ENCODE results near the gene SPDYE4.

Gene SPDYE4

DNA sequence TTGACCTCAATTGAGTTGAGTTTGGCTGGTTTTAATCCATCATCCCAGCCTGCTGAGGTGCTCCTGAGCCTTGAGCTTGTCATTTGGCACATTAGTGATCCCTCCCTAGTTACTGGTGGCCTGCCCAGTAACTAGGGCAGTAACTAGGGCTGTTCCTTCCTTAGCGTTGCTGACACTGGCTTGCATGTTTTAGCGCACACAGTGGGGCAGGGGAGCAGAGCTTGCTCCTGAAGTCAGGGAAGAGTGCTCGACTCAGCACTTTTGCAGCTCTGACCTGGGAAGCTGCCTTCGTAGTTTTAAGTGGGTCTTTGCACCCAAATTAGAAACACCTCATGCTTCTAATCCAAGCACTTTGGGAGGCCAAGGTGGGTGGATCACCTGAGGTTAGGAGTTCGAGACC is 29.4 kb downstream of the SPDYE4 start:
- CTCF ChIA-PET, result no interaction called here
- no peak for DNase-seq (ENCODE audit: extremely low spot score)
- POLR2A ChIA-PET, result no interaction called here
- TF ChIP-seq, protein P1, sequence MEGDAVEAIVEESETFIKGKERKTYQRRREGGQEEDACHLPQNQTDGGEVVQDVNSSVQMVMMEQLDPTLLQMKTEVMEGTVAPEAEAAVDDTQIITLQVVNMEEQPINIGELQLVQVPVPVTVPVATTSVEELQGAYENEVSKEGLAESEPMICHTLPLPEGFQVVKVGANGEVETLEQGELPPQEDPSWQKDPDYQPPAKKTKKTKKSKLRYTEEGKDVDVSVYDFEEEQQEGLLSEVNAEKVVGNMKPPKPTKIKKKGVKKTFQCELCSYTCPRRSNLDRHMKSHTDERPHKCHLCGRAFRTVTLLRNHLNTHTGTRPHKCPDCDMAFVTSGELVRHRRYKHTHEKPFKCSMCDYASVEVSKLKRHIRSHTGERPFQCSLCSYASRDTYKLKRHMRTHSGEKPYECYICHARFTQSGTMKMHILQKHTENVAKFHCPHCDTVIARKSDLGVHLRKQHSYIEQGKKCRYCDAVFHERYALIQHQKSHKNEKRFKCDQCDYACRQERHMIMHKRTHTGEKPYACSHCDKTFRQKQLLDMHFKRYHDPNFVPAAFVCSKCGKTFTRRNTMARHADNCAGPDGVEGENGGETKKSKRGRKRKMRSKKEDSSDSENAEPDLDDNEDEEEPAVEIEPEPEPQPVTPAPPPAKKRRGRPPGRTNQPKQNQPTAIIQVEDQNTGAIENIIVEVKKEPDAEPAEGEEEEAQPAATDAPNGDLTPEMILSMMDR (IDR thresholded peaks at IDR 0.05; ENCODE audit: control extremely low read depth, extremely low read depth, low read depth, missing control alignments), result no peak

DNA sequence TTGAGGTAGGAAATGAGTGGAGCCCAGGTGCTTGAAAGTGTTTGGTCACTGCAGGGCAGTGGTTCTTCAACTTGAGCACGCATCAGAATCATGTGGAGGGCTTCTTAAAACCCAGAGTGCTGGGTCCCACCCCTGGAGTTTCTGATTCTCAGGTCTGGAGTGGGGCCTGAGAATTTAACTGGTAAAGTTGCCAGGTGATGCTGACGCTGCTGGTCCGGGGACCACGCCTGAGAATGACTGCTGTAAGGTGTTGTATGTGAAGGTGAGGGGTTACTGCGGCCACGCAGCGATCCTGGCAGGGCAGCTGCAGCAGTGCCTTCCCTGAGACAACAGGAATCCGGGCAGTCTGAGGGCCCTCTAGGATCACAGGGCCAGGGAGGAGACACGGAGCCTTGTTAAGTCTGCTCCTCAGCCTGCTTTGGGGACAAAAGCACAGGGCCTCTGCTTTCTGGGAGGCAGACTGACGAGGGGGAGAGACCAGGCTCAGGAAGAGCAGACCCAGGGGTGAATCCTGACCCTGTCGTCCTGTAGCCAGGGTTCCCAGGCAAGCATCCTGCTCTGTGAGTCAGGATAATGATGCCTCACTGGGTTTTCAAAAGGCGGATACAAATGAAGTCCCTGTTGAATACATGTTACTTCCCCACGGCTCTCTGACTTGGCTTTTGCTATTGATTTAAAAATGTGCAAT is 30.0 kb downstream of the SPDYE4 start:
- ChIA-PET POLR2A (no interaction called here), CTCF (no interaction called here)
- TF ChIP-seq, protein P1 (IDR thresholded peaks at IDR 0.05; ENCODE audit: control extremely low read depth, extremely low read depth, low read depth, missing control alignments), result no peak
- no peak for DNase-seq (ENCODE audit: extremely low spot score)

DNA sequence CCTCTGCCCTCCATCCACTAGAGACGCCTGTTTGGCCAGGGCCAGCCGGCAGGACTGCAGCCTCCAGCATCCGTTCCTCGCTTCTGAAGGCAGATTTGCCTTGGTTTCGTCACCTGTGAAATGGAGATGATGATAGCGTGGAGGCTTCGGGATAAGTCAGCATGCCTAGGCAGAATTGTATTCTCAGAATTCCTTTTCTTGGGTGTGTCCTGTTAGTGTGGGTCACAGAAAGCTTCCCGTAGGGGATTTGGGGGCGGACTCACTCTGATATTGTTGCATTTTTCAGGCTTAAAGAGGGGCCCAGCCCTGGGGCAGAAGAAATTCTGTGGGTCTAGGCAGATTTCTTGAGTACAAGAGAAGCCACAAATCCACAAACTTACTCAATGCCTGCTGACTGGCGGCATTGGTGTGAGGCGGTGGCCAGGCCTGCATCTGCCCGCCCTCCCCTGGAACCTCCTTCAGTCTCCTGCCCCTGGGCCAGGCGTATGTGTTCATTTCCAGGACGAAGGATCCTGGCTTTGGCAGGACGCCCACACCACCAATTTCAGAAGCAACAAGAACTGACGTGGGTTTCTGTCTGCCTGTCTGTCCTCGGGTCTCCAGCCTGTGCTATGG is 31.3 kb downstream of the SPDYE4 start:
- no peak for DNase-seq (ENCODE audit: extremely low spot score)
- TF ChIP-seq, protein P1 (IDR thresholded peaks at IDR 0.05; ENCODE audit: control extremely low read depth, extremely low read depth, low read depth, missing control alignments), result no peak
- POLR2A ChIA-PET, result no interaction called here
- CTCF ChIA-PET, result no interaction called here

DNA sequence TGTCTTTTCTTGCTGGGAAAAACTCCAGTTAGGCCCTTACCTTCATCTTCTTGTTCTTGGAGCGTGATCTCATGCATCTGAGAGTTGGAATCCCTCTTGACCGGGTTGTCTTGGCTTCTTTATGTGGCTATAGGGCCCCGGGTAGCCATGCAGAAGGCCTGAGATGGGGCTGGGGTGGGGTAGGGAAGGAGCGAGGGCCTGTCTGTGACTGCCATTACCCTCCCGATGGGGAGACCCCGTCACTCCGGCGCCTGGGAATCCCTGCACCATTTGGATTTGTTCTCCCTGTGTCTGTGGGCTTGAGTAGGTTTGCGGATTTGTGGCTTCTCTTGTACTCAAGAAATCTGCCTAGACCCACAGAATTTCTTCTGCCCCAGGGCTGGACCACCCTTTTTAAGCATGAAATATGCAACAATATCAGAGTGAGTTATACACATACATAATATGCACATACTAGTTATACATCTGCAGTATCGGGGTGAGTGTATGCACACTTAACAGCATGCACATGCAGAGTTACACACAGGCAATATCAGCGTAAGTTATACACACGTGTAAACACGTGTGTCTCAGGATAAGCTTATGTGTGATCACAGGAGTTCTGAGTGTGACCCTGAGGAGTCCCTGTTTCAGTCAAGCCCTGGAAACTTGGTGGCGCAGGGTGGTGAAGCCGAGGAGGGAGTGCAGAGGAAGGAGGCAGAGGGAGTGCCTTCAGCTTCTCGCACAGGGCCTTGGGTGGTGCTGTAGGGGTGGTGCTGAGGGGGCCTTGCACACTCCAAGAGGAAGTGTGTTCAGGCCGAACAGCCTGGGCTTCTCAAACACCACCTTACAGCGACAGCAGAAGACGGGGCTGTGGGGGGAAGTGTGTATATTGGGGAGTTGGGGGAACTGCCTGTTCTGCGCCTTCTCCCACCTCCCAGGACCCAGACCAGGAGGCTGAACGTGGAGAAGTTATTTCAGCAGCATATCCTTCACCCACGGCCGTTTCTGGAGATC is 32.2 kb downstream of the SPDYE4 start:
- ChIA-PET POLR2A (no interaction called here), CTCF (interaction anchor here (2.2 kb wide), 1 partner anchor 59 kb away, joined by 9 read pairs; no protein-coding TSS in a partner anchor)
- TF ChIP-seq, protein P1 (IDR thresholded peaks at IDR 0.05; ENCODE audit: control extremely low read depth, extremely low read depth, low read depth, missing control alignments), result no peak
- DNase-seq (ENCODE audit: extremely low spot score), result no peak

DNA sequence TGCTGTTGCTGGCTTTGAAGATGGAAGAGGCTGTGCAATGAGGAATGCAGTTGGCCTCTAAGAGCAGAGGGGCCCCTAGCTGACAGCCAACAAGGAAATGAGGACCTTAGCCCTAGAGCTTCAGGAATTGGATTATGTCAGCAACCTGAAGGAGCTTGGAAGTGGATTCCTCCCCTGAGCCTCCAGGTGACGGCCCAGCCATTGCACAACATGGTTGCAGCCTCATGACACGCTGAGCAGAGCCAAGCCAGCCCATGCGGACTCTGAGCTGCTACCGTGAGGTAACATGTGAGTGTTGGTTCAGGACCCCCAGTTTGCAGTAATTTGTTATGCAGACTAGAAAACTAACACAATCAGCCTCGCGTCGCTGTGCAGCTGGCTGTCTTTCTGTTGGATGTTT is 33.9 kb downstream of the SPDYE4 start:
- CTCF ChIA-PET, result interaction anchor here (1.3 to 2.2 kb wide), 3 partner anchors 61 to 341 kb away, joined by 3 to 9 read pairs (median 3); no protein-coding TSS in a partner anchor
- POLR2A ChIA-PET, result no interaction called here
- no peak for DNase-seq (ENCODE audit: extremely low spot score)
- TF ChIP-seq, protein P1 (IDR thresholded peaks at IDR 0.05; ENCODE audit: control extremely low read depth, extremely low read depth, low read depth, missing control alignments), result no peak

DNA sequence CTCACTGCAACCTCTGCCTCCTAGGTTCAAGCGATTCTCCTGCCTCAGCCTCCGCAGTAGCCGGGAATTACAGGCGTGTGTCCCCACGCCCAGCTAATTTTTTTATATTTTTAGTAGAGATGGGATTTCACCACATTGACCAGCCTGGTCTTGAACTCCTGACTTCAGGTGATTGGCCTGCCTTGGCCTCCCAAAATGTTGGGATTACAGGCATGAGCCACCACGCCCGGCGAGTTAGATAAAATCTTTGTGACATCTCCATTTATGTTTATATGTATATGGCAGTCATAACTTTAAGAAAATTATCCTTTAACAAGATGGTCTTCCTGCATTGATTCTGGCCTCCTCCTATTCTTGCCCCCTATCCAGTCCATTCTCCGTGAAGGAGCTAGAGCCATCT is 37.8 kb downstream of the SPDYE4 start:
- TF ChIP-seq, protein P1 (IDR thresholded peaks at IDR 0.05; ENCODE audit: control extremely low read depth, extremely low read depth, low read depth, missing control alignments), result no peak
- POLR2A ChIA-PET, result no interaction called here
- CTCF ChIA-PET, result no interaction called here
- DNase-seq (ENCODE audit: extremely low spot score), result no peak

Measured in GM10248 (cell line).